Trophoblast cell (in vitro differentiated cells and primary cell): ENCODE data around the gene HIPK1.

Experiments
- DNase-seq, 2 donors: peaks; one replicate each; pipeline ENCODE4 v3.0.0-alpha.2; 2016
- H2AFZ ChIP-seq: 2 replicates; pipeline ENCODE4 v1.6.1; 2013; ENCODE audit warnings: low read length, moderate library complexity, mild to moderate bottlenecking; ENCODE audit not compliant: insufficient read depth, poor library complexity
- H2AK5ac ChIP-seq: 2 replicates; pipeline ENCODE4 v1.6.1; 2013; ENCODE audit warnings: mild to moderate bottlenecking, low read length
- H2BK120ac ChIP-seq: 2 replicates; pipeline ENCODE4 v1.6.1; 2013; ENCODE audit warnings: low read length, mild to moderate bottlenecking, moderate library complexity; ENCODE audit not compliant: insufficient read depth, poor library complexity
- H2BK12ac ChIP-seq: 2 replicates; pipeline ENCODE4 v1.6.1; 2013; ENCODE audit warnings: mild to moderate bottlenecking, low read length, moderate library complexity
- H2BK5ac ChIP-seq: 2 replicates; pipeline ENCODE4 v1.6.1; 2013; ENCODE audit warnings: low read length, low read depth, moderate library complexity, mild to moderate bottlenecking; ENCODE audit not compliant: poor library complexity
- H3K14ac ChIP-seq: 2 replicates; pipeline ENCODE4 v1.6.1; 2013; ENCODE audit warnings: mild to moderate bottlenecking, low read length
- H3K18ac ChIP-seq: 2 replicates; pipeline ENCODE4 v1.6.1; 2013; ENCODE audit warnings: mild to moderate bottlenecking, low read length
- H3K23ac ChIP-seq: 2 replicates; pipeline ENCODE4 v1.6.1; 2013; ENCODE audit warnings: low read length
- H3K27ac ChIP-seq: 2 replicates; pipeline ENCODE4 v1.5.1; 2013; ENCODE audit warnings: low read depth, mild to moderate bottlenecking, inconsistent platforms, low read length, moderate library complexity
- H3K27me3 ChIP-seq: 2 replicates; pipeline ENCODE4 v1.6.1; 2013; ENCODE audit warnings: inconsistent platforms, mild to moderate bottlenecking, low read length, moderate library complexity; ENCODE audit not compliant: insufficient read depth
- H3K36me3 ChIP-seq, 2 experiments: 1 replicate in 1 of 2; 2 replicates in 1 of 2; pipeline ENCODE4 v1.6.1; 2013; ENCODE audit warnings: low read length in 2 of 2, mild to moderate bottlenecking in 2 of 2, moderate library complexity in 1 of 2; ENCODE audit not compliant: insufficient read depth in 2 of 2, control insufficient read depth in 1 of 2
- H3K4ac ChIP-seq: 2 replicates; pipeline ENCODE4 v1.6.1; 2013; ENCODE audit warnings: low read depth, mild to moderate bottlenecking, low read length, moderate library complexity
- H3K4me1 ChIP-seq, 2 experiments: 1 replicate in 1 of 2; 2 replicates in 1 of 2; pipeline ENCODE4 v1.6.1; 2013; ENCODE audit warnings: low read length in 2 of 2, mild to moderate bottlenecking in 2 of 2, moderate library complexity in 1 of 2; ENCODE audit not compliant: insufficient read depth in 2 of 2, control insufficient read depth in 1 of 2
- H3K4me2 ChIP-seq: 2 replicates; pipeline ENCODE4 v1.6.1; 2013; ENCODE audit warnings: inconsistent platforms, mild to moderate bottlenecking, low read length, moderate library complexity
- H3K4me3 ChIP-seq: 2 replicates; pipeline ENCODE4 v1.5.1; 2013; ENCODE audit warnings: mild to moderate bottlenecking, low read depth, low read length, inconsistent platforms
- H3K79me1 ChIP-seq: one replicate; pipeline ENCODE4 v1.6.1; 2013; ENCODE audit warnings: low read length
- H3K79me2 ChIP-seq: 2 replicates; pipeline ENCODE4 v1.6.1; 2013; ENCODE audit warnings: low read length, mild to moderate bottlenecking; ENCODE audit not compliant: control insufficient read depth, insufficient read depth, poor library complexity
- H3K9ac ChIP-seq: 2 replicates; pipeline ENCODE4 v1.6.1; 2013; ENCODE audit warnings: mild to moderate bottlenecking, low read length
- H3K9me3 ChIP-seq: 2 replicates; pipeline ENCODE4 v1.6.1; 2013; ENCODE audit warnings: low read depth, mild to moderate bottlenecking, control low read depth, inconsistent platforms, low read length; ENCODE audit not compliant: insufficient read depth
- H4K12ac ChIP-seq: 2 replicates; pipeline ENCODE4 v1.6.1; 2013; ENCODE audit warnings: low read depth, mild to moderate bottlenecking, low read length, moderate library complexity
- H4K8ac ChIP-seq: 2 replicates; pipeline ENCODE4 v1.6.1; 2013; ENCODE audit warnings: low read depth, mild to moderate bottlenecking, low read length, moderate library complexity
- H4K91ac ChIP-seq: one replicate; pipeline ENCODE4 v1.6.1; 2013; ENCODE audit warnings: low read depth, mild to moderate bottlenecking, low read length, moderate library complexity
- WGBS: extraction: QIAGEN DNeasy Blood & Tissue Kit; methylation state at CpG from one replicate; pipeline ENCODE4 v1.1.7; 2013; ENCODE audit warnings: missing lambda C conversion rate; ENCODE audit not compliant: insufficient read length, insufficient coverage; ENCODE audit errors: extremely low coverage; 5-methylcytosine and 5-hydroxymethylcytosine counted together

The HIPK1 gene

GRCh38 chr1:113924473-113924872 is 4.7 kb upstream of the HIPK1 start:
- Histone ChIP-seq H3K18ac (no peak overlapping the region), H2AFZ (no peak overlapping the region), H3K79me1 (peaks cover 4% of the 10 kb centered on the region), H2BK12ac (no peak overlapping the region), H2BK5ac (no peak overlapping the region), H4K12ac (no peak overlapping the region), H3K27ac (no peak overlapping the region), H3K14ac (no peak overlapping the region), H3K4ac (no peak overlapping the region), H3K9ac (no peak overlapping the region), H4K91ac (no peak overlapping the region), H4K8ac (no peak overlapping the region), H3K9me3 (no peaks in the 10 kb centered on the region), H2BK120ac (no peak overlapping the region), H3K27me3 (no peaks in the 10 kb centered on the region), H3K4me2 (no peak overlapping the region), H3K36me3 (no peaks in the 10 kb centered on the region), H2AK5ac (no peak overlapping the region), H3K4me1 (no peaks in the 10 kb centered on the region), H3K79me2 (no peaks in the 10 kb centered on the region), H3K23ac (no peak overlapping the region), H3K4me3 (no peak overlapping the region)
- no peak for DNase-seq
- WGBS: no CpG with 5 or more reads among the region's 2 CpGs

GRCh38 chr1:113928187-113928930 is 765 bp upstream of the HIPK1 start:
- Histone ChIP-seq H3K4me3 (peak overlapping the region; percentile 81), H3K79me2 (peaks cover 7% of the 10 kb centered on the region), H2BK12ac (no peak overlapping the region), H3K14ac (no peak overlapping the region), H4K12ac (no peak overlapping the region), H3K9ac (peak overlapping the region; percentile 61), H2AK5ac (no peak overlapping the region), H3K4me1 (peaks cover 2% of the 10 kb centered on the region in 2 experiments), H2AFZ (peak overlapping the region; percentile 35), H3K9me3 (no peaks in the 10 kb centered on the region), H3K4me2 (peak overlapping the region; percentile 88), H3K79me1 (peaks cover 9% of the 10 kb centered on the region), H2BK120ac (no peak overlapping the region), H4K8ac (no peak overlapping the region), H3K27ac (no peak overlapping the region), H3K4ac (no peak overlapping the region), H3K36me3 (no peaks in the 10 kb centered on the region), H4K91ac (no peak overlapping the region), H2BK5ac (no peak overlapping the region), H3K18ac (no peak overlapping the region), H3K27me3 (no peaks in the 10 kb centered on the region), H3K23ac (no peak overlapping the region)
- WGBS: no CpG with 5 or more reads among the region's 6 CpGs
- no peak for DNase-seq

GRCh38 chr1:113929750-113930498 is 800 bp downstream of the HIPK1 start:
- Histone ChIP-seq H2BK5ac (peak overlapping the region; percentile 43), H3K4me2 (peak overlapping the region; percentile 74), H3K27me3 (no peaks in the 10 kb centered on the region), H3K9me3 (no peaks in the 10 kb centered on the region), H3K4ac (peak overlapping the region; percentile 90), H3K27ac (peak overlapping the region; percentile 50), H3K4me3 (peak overlapping the region; percentile 81), H2BK12ac (no peak overlapping the region), H4K91ac (peak overlapping the region; percentile 40), H3K14ac (peak overlapping the region; percentile 80), H3K79me2 (peaks cover 7% of the 10 kb centered on the region), H2AK5ac (no peak overlapping the region), H3K4me1 (peaks cover 2% of the 10 kb centered on the region in 2 experiments), H3K18ac (peak overlapping the region; percentile 88), H3K36me3 (no peaks in the 10 kb centered on the region), H2AFZ (peak overlapping the region; percentile 68), H4K8ac (peak overlapping the region; percentile 74), H4K12ac (peak overlapping the region; percentile 74), H3K23ac (no peak overlapping the region), H3K9ac (peak overlapping the region; percentile 86), H2BK120ac (peak overlapping the region; percentile 30), H3K79me1 (peaks cover 9% of the 10 kb centered on the region)
- DNase-seq: peak; percentile 67 to 80
- WGBS: no CpG with 5 or more reads among the region's 64 CpGs

- Histone ChIP-seq H3K9ac (peak overlapping the region; percentile 8), H3K23ac (no peak overlapping the region), H2BK120ac (no peak overlapping the region), H3K27me3 (no peaks in the 10 kb centered on the region), H3K4ac (peak overlapping the region; percentile 90), H3K18ac (no peak overlapping the region), H4K91ac (no peak overlapping the region), H4K8ac (no peak overlapping the region), H3K14ac (peak overlapping the region; percentile 26), H3K4me2 (peak overlapping the region; percentile 74), H3K79me2 (peaks cover 9% of the 10 kb centered on the region), H3K27ac (no peak overlapping the region), H2BK12ac (no peak overlapping the region), H3K4me1 (peaks cover 2% of the 10 kb centered on the region in 2 experiments), H3K9me3 (no peaks in the 10 kb centered on the region), H3K79me1 (peaks cover 9% of the 10 kb centered on the region), H4K12ac (peak overlapping the region; percentile 64), H3K36me3 (no peaks in the 10 kb centered on the region), H2BK5ac (no peak overlapping the region), H2AFZ (no peak overlapping the region), H2AK5ac (no peak overlapping the region), H3K4me3 (peak overlapping the region; percentile 81)
- DNase-seq: peak; percentile 61 to 82
- no CpG with 5 or more reads among the region's 8 CpGs for WGBS
Measured at GRCh38 chr1:113930499-113931161, 1.5 kb downstream of the HIPK1 start.
